ENCODE data around the gene IQCB1.

- no peak for TF ChIP-seq CTCF (optimal IDR thresholded peaks at IDR 0.05 in 1 of 3, IDR thresholded peaks at IDR 0.05 in 1 of 3, conservative IDR thresholded peaks at IDR 0.05 in 1 of 3; ENCODE audit: extremely low read depth in 1 of 3, insufficient read depth in 2 of 3, low read length in 3 of 3)
- no peak for TF ChIP-seq EZH2 (IDR thresholded peaks at IDR 0.05; ENCODE audit: low read length)
Observed at GRCh38 chr3:121844892-121845291, 10.0 kb upstream of the IQCB1 start.

All from keratinocyte (primary cell).